Lung (tissue), 12 donors: ENCODE results near the gene TMEM63C. TPM values are rescaled to one million over a fixed set of nuclear protein-coding genes. Genes with fewer than 3 reads are reported as not detected.

Experiments used
- ATAC-seq: fragments of 200-7000 bp; cut with Tn5 transposase; one replicate; pipeline ENCODE4 v1.9.1; 2020; ENCODE audit warnings: moderate number of reproducible peaks; ENCODE audit not compliant: insufficient read depth, low FRiP score
- DNase-seq, 3 donors: peaks; one replicate each; pipeline ENCODE4 v3.0.0-alpha.2; 2013 to 2017
- H3K27ac ChIP-seq, 2 donors: one replicate each; pipeline ENCODE4 v1.5.1; 2013; ENCODE audit warnings: mild to moderate bottlenecking in 2 of 2, moderate library complexity in 2 of 2, control low read depth in 1 of 2, inconsistent platforms in 1 of 2, low read depth in 1 of 2, low read length in 1 of 2
- H3K27me3 ChIP-seq, 3 donors: one replicate each; pipeline ENCODE4 v1.5.1; 2013; ENCODE audit warnings: low read length in 2 of 3; ENCODE audit not compliant: control insufficient read depth in 3 of 3, insufficient read depth in 3 of 3
- H3K36me3 ChIP-seq, 4 donors: one replicate each; pipeline ENCODE4 v1.5.1; 2013; ENCODE audit warnings: low read length in 4 of 4, mild to moderate bottlenecking in 1 of 4, moderate library complexity in 1 of 4; ENCODE audit not compliant: control insufficient read depth in 4 of 4, insufficient read depth in 4 of 4
- H3K4me1 ChIP-seq, 5 donors: one replicate each; pipeline ENCODE4 v1.5.1; 2013; ENCODE audit warnings: low read length in 5 of 5, mild to moderate bottlenecking in 2 of 5, moderate library complexity in 1 of 5; ENCODE audit not compliant: control insufficient read depth in 5 of 5, insufficient read depth in 5 of 5
- H3K4me3 ChIP-seq: one replicate; pipeline ENCODE4 v1.5.1; 2013; ENCODE audit warnings: mild to moderate bottlenecking, control low read depth, moderate library complexity
- H3K9ac ChIP-seq, 2 donors: one replicate each; pipeline ENCODE4 v1.5.1; 2013; ENCODE audit warnings: low read length in 2 of 2, control low read depth in 1 of 2; ENCODE audit not compliant: insufficient read depth in 1 of 2
- H3K9me3 ChIP-seq, 4 donors: one replicate each; pipeline ENCODE4 v1.5.1; 2013; ENCODE audit warnings: low read length in 3 of 4, mild to moderate bottlenecking in 1 of 4, moderate library complexity in 1 of 4; ENCODE audit not compliant: control insufficient read depth in 4 of 4, insufficient read depth in 3 of 4
- WGBS, 2 donors: extraction: QIAGEN DNeasy Blood & Tissue Kit; methylation state at CpG; one replicate each; pipeline ENCODE4 v1.1.7; 2013; 5-methylcytosine and 5-hydroxymethylcytosine counted together
- polyA plus RNA-seq, 2 donors: library from polyadenylated mRNA; stranded (reverse); fragments of 200-250 nt; gene quantifications; one replicate each; pipeline ENCODE4 v1.2.1, GENCODE V29; 2013
- total RNA-seq, 2 donors: library from RNA; depleted of rRNA in 1 of 2; stranded (reverse); fragments of >200 nt in 1 of 2; gene quantifications; one replicate each; pipeline ENCODE4 v1.2.1, GENCODE V29; 2014 to 2021
- TF ChIP-seq, protein P1 (sequence below): IDR thresholded peaks from 2 replicates; pipeline ENCODE4 v1.5.1; 2012; ENCODE audit warnings: mild to moderate bottlenecking; ENCODE audit errors: control extremely low read depth, extremely low read depth
- donor health status: control.
- donor health status: control.
- donor health status: Bipolar disorder and iron deficiency.
- donor health status: healthy.
- donor health status: DM: yes; HTN: yes; CAD: no.

TMEM63C gene
- total and polyA plus RNA-seq, 4 donors = 0.20 to 1.2 (median 0.45) TPM

DNA sequence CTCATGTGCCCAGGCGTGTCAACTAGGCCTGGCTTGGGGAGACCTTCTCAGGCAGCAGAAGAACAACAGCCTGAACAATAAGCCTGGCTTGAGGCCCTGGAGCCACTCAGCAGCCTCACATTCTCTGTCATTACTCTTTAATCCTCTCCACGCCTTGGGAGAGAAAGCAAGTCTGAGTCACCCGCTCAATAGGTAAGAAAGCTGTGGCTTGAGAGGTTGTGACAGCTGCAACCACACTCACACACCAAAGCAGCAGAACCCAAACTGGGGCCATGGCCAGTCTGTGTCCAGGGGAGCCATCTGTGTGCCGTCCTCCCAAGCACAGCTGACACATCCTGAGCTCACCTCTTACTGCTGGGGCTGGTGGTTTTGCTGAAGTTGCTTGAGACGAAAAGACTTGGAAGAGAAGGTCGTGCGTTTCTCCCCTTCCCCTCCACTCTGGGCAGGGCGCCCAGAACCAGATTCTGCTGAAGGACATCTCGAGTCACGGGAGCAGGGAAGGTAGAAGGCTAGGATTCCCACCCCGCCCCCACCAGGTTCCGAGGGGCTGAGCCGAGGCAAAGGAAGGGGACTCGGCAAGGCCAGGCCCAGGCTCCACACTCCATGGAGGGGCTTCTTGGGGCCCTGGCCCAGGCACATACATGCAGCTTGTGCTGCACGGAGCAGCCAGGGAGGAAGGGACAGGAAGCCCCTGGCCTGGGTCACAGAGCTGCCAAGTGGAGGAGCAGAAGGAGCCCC is 5.5 kb downstream of the TMEM63C start:
- WGBS, 2 donors = 34 to 67% methylated on average over 15 of the region's 15 CpGs
- peak overlapping the region in 1 of 2 donors; percentile 8 for H3K27ac ChIP-seq

DNA sequence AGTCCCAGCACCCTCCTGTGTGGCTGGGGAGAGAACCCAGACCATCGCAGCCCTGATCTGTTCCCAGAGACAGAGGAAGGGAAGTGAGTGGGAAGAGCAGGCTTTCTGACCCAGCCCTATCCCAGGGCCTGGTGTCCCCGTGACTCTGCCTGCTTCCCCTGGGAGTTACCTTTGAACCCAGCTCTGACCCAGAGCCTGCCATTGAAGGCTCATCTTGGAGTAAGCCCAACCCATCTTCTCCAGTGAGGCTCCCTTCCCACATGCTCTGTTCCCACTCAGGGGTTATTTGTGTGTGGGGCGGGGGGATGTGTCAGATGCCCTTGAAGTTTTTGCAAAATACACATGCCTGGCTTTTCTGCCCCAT is 6.0 kb downstream of the TMEM63C start:
- Histone ChIP-seq H3K9ac (no peak overlapping the region), H3K36me3 (no peaks in the 10 kb centered on the region), H3K9me3 (peaks cover 0 to 3% (median 0%) of the 10 kb centered on the region in 4 donors), H3K4me3 (no peak overlapping the region), H3K27me3 (peaks cover 0 to 24% (median 5%) of the 10 kb centered on the region in 3 donors), H3K4me1 (no peaks in the 10 kb centered on the region), H3K27ac (no peak overlapping the region)
- whole genome bisulfite sequencing, 2 donors = 65 to 81% methylated on average over 3 of the region's 3 CpGs
- ATAC-seq = no peak
- DNase-seq = no peak
- TF ChIP-seq, protein P1, sequence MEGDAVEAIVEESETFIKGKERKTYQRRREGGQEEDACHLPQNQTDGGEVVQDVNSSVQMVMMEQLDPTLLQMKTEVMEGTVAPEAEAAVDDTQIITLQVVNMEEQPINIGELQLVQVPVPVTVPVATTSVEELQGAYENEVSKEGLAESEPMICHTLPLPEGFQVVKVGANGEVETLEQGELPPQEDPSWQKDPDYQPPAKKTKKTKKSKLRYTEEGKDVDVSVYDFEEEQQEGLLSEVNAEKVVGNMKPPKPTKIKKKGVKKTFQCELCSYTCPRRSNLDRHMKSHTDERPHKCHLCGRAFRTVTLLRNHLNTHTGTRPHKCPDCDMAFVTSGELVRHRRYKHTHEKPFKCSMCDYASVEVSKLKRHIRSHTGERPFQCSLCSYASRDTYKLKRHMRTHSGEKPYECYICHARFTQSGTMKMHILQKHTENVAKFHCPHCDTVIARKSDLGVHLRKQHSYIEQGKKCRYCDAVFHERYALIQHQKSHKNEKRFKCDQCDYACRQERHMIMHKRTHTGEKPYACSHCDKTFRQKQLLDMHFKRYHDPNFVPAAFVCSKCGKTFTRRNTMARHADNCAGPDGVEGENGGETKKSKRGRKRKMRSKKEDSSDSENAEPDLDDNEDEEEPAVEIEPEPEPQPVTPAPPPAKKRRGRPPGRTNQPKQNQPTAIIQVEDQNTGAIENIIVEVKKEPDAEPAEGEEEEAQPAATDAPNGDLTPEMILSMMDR = no peak

More for the DNA sequence above, 5.5 kb downstream of the TMEM63C start:
- no peaks in the 10 kb centered on the region for H3K36me3 ChIP-seq
- H3K9me3 ChIP-seq = peaks cover 0 to 3% (median 0%) of the 10 kb centered on the region in 4 donors
- H3K4me1 ChIP-seq = peaks cover 0 to 3% (median 0%) of the 10 kb centered on the region in 5 donors
- H3K9ac ChIP-seq = no peak overlapping the region
- peaks cover 0 to 26% (median 7%) of the 10 kb centered on the region in 3 donors for H3K27me3 ChIP-seq
- ATAC-seq (no peak), DNase-seq (peak; percentile 11 to 63 (median 37))
- TF ChIP-seq, protein P1 = no peak
- H3K4me3 ChIP-seq = no peak overlapping the region

DNA sequence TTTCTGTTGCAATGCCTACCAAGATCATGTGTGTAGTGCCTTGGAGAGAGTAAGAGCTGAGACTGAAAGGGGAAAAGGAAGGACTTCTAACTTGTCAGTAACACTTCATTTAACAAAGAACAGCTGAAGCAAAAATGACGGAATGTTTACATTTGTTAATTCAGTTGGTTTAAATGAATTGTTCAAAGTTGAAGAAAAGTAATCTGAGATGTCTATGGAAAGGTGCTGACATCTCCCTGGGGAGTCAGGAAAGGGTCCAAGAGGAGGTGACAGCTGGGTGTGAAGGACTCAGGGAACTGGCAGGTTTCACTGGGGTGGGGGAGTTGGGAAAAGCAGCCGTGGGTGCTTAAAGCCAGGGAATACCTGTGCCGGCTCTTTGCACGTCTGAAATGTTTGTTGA is 7.9 kb downstream of the TMEM63C start:
- H3K4me3 ChIP-seq = no peak overlapping the region
- TF ChIP-seq, protein P1 = no peak
- DNase-seq (no peak), ATAC-seq (no peak)
- peaks cover 0 to 3% (median 0%) of the 10 kb centered on the region in 4 donors for H3K9me3 ChIP-seq
- H3K36me3 ChIP-seq = no peaks in the 10 kb centered on the region
- H3K27ac ChIP-seq = no peak overlapping the region
- no peaks in the 10 kb centered on the region for H3K4me1 ChIP-seq
- H3K9ac ChIP-seq = no peak overlapping the region
- H3K27me3 ChIP-seq = peaks cover 0 to 13% (median 7%) of the 10 kb centered on the region in 3 donors
- WGBS, 2 donors = 39 to 61% methylated on average over 4 of the region's 4 CpGs
